Measurements from ENCODE around the gene PPM1N.

The PPM1N gene

GRCh38 chr19:45526143-45526542 lies 27.9 kb downstream of the PPM1N start:
- H3K27ac ChIP-seq = no peak overlapping the region
- no peak for DNase-seq (ENCODE audit: low read depth, low spot score)

DNA sequence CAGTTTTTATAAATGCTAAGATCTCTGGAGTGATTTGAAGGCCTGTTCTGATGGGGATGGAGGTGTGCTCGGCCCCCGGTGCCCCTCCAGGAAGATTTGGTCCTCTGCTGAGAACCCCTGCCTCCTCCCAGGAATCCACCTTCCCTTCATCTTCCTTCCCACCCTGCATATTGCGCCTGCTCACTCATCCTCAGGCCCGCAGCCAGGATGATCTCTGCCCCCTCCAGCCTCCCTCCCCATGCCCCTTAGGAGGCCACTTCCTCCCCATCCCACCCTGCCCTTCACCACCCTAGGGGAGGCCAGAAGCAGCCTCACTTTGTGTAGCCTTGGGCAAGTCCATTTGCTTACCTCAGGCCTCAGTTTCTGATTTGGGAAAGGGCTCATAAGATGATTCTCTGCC lies 28.7 kb downstream of the PPM1N start:
- DNase-seq (ENCODE audit: low read depth, low spot score) = no peak
- no peak overlapping the region for H3K27ac ChIP-seq

GRCh38 chr19:45527731-45528130 lies 29.5 kb downstream of the PPM1N start:
- peak overlapping the region; percentile 62 for H3K27ac ChIP-seq
- no peak for DNase-seq (ENCODE audit: low read depth, low spot score)

DNA sequence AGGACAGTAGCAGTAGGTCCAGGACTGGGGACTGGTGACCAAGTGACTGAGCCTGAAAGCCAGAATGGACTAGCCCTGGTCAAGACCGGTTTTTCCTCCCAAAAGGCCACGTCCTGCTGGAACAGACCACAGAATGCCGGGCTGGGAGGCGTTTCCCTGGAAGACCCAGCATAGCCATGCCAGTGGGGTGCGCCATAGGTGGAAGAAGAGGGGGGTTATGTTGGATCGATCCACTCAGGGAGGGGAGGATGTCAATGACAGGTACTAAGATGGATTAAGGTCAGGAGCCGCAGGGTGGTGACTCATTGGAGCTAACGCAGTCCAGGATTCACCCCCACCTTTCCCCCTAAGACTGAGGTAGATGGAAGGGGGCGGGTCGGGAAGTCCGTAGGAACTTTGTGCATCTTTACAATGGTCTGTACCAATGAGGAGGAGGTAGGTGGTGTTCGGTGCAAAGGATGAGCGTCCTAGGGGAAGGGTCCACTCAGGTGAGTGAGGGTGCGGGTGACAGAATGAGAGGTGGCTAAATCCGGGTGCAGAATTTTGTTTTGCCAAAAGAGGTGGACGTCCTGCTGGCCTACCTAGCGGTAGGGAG lies 30.0 kb downstream of the PPM1N start:
- peak overlapping the region; percentile 62 for H3K27ac ChIP-seq
- no peak for DNase-seq (ENCODE audit: low read depth, low spot score)

- H3K27ac ChIP-seq = peak overlapping the region; percentile 62
- DNase-seq (ENCODE audit: low read depth, low spot score) = no peak
Measured at GRCh38 chr19:45528744-45529419, 30.6 kb downstream of the PPM1N start.

- H3K27ac ChIP-seq = no peak overlapping the region
- DNase-seq (ENCODE audit: low read depth, low spot score) = no peak
Measured at GRCh38 chr19:45529420-45529785, 31.2 kb downstream of the PPM1N start.

DNA sequence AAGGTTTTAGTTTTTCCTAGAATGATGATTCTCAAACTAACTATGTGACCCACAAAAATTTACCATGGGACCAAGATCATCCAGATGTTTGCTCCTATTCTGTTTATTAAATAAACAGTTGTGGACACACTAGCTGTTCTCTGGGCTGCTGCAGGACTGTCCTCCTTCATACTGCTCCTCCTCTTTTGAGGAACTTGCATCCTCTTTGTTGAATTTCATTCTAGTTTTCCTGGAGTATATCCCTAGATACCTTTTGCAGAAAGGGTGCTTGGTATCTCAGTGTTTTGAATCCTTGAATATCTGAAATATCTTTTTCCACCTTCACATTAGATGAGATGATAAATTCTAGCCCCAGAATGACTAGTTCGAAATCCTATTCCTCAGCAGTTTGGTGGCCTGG lies 33.1 kb downstream of the PPM1N start:
- DNase-seq (ENCODE audit: low read depth, low spot score) = no peak
- H3K27ac ChIP-seq = no peak overlapping the region

- DNase-seq (ENCODE audit: low read depth, low spot score) = no peak
Measured at GRCh38 chr19:45539459-45539858, 41.2 kb downstream of the PPM1N start.

DNA sequence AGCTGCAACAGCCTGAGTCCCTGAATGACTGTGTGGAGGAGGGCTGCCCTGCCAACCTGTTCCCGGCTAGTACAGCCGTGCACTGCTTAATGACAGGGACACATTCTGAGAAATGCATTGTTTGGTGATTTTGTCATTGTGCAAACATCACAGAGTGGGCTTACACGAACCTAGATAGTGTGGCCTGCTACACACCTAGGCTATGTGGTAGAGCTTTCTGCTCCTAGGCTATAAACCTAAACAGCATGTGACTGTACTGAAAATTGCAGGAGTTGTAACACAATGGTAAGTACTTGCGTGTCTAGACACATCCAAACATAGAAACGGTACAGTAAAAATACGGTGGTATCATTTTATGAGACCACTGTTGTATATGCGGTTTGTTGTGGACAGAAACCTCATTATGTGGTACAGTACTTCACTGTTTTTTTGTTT lies 44.0 kb downstream of the PPM1N start:
- peak; percentile 66 for DNase-seq (ENCODE audit: low read depth, low spot score)
- peak overlapping the region; percentile 13 for H3K27ac ChIP-seq

More at GRCh38 chr19:45539459-45539858, 41.2 kb downstream of the PPM1N start:
- H3K27ac ChIP-seq = no peak overlapping the region

DNA sequence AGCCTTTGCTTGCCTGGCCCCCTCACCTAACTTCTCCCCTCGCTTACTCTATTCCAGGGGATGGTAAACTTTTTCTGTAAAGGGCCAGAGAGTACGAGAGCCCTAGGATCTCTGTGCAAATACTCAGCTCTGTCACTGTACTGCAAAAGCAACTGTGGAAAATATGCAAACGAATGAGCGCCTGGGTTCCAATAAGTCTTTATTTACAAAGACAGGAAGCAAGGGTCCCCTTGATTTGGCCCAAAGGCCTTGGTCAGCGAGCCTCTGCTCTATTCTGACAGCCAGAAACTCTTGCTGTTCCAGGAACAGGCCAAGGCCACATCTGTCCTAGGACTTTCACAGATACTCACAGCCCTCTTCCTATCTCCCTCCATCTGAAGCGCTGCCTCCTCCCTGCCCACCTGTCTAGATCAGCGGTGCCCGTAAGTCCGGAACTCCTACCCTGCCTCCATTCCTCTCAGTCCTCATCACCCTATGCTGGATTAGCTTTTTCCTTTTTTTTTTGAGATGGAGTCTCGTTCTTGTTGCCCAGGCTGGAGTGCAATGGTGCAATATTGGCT lies 49.0 kb downstream of the PPM1N start:
- no peak for DNase-seq (ENCODE audit: low read depth, low spot score)
- no peak overlapping the region for H3K27ac ChIP-seq

GRCh38 chr19:45547965-45548609 lies 49.8 kb downstream of the PPM1N start:
- DNase-seq (ENCODE audit: low read depth, low spot score) = peak; percentile 75
- H3K27ac ChIP-seq = peak overlapping the region; percentile 52

Measured in epithelial cell of prostate (primary cell).